Adipose tissue (tissue), 3 donors: ENCODE measurements around the gene CBFA2T3. TPM values are rescaled to one million over a fixed set of nuclear protein-coding genes. Genes with fewer than 3 reads are reported as not detected.

Experiments
- H3K27ac ChIP-seq: one replicate; pipeline ENCODE4 v1.5.1; 2013; ENCODE audit warnings: low read depth, low read length
- WGBS, 3 donors: extraction: QIAGEN DNeasy Blood & Tissue Kit; methylation state at CpG; one replicate each; pipeline ENCODE4 v1.1.7; 2013; 5-methylcytosine and 5-hydroxymethylcytosine counted together
- polyA plus RNA-seq, 3 donors: library from polyadenylated mRNA; stranded (reverse); fragments of 200-250 nt; gene quantifications; one replicate each; pipeline ENCODE4 v1.2.3, GENCODE V29; 2013
- donor health status: healthy with polysubstance abuse.
- donor health status: Bipolar disorder and iron deficiency.
- donor health status: healthy.

CBFA2T3 gene
- polyA plus RNA-seq, 3 donors = 7.7 to 19.6 (median 10.7) TPM

DNA sequence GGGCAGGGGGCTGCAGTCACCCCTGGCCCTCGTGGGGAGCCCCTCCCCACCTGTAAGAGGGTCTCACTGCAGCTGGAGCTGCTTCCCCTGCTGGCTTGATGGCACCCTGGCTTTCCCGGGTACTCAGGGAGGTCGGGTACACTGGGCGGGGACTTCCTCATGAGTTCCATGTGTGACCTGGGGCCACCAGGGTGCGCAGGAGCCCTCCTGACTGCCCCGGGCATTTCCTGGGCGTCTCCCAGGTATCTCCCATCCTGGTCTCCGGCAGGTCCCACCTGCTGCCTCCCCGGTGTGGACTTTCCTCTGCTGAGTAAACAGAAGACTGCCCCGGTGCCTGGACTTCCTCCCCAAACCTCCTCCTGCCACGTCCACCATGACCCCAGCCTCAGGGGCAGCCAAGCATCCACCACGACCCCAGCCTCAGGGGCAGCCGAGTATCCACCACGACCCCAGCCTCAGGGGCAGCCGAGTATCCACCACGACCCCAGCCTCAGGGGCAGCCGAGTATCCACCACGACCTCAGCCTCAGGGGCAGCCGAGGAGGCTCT, 40.9 kb downstream of the CBFA2T3 start:
- H3K27ac ChIP-seq = no peak overlapping the region
- 21 to 27% (median 26%) methylated on average over 19 of the region's 19 CpGs for WGBS, 3 donors

DNA sequence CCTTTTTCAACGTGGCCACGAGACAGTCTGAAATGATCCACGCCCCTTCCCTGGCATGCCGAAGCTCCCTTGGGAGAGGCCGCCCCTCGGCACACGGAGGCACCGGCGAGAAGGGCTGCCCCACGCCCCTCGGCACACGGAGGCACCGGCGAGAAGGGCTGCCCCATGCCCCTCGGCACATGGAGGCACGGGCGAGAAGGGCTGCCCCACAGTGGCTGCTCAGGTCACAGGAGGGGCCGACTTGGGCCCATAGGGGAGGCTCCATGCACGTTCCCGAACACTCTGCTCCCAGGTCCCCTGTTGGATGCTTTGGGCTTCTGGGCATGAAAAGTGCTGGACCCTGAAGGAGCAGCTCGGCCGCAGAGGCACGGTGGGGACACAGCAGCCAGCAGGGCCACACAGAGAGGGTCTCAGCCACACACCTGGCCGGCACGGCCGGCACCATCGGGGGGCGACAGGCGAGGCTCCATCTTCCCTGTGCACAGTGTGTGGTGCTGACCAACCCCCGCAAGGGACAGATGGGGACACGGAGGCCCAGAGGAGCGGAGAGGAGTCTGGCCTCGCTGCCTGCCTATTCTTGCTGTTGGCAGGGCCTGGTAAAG, 42.8 kb downstream of the CBFA2T3 start:
- H3K27ac ChIP-seq = no peak overlapping the region
- 71 to 83% (median 80%) methylated on average over 25 to 33 of the region's 33 CpGs for WGBS, 3 donors

DNA sequence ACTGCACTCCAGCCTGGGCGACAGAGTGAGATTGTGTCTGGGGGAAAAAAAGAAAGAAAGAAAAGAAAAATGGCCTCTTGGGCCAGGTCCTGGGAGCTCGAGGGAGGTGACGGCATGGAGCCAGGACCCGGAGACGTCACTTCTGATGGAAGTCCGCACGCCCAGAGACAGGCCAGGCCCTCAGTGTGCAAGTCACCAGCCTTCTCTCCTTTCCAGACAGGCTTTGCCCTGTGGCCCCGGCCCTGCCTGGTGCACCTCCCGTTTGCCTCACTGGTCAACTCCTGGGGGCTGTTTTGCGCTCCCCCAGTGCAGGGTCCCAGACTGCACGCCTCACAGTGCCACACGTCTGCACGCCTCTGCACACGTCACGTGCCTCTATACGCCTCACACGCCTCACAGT, 44.1 kb downstream of the CBFA2T3 start:
- 86 to 92% (median 87%) methylated on average over 16 to 17 of the region's 17 CpGs for WGBS, 3 donors
- H3K27ac ChIP-seq = no peak overlapping the region

DNA sequence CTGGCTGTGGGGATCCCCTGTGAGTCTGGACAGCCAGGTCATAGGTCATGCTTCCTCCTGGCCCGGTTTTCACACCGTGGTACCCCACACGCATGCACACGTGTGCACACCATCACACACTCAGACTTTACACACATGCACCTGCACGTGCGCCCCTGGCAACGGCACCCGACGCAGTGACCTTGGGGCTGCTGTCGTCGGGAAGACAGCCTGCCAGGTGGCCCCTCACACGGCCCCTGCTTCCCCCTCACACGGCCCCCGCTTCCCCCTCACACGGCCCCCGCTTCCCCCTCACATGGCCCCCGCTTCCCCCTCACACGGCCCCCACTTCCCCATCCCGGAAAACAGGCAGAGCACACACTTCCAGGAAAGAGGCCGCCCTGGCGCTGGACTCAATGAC, 45.1 kb downstream of the CBFA2T3 start:
- 35 to 67% (median 59%) methylated on average over 18 to 21 of the region's 21 CpGs for WGBS, 3 donors
- no peak overlapping the region for H3K27ac ChIP-seq

DNA sequence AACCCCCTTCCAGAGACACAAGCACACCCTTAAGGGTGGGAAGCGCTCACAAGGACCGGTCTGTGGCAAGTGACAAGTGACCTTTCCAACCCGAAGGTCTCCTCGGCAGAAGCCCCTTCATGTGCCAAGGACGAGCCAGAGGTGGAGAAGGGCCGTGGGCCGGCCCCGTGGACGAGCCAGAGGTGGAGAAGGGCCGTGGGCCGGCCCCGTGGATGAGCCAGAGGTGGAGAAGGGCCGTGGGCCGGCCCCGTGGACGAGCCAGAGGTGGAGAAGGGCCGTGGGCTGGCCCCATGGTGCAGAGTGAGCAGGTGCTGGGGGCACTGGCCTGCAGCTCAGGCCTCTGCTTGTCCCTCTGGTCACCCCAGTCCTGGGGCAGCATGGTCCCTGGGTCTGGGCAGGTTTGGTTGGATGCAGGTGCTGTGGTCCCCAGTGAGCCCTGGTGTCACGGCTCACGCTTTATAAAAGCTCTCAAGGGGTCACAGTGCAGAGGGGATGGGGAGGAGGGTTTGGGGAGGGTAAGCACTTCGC, 45.6 kb downstream of the CBFA2T3 start:
- WGBS, 3 donors = 83 to 89% (median 87%) methylated on average over 18 to 20 of the region's 20 CpGs

DNA sequence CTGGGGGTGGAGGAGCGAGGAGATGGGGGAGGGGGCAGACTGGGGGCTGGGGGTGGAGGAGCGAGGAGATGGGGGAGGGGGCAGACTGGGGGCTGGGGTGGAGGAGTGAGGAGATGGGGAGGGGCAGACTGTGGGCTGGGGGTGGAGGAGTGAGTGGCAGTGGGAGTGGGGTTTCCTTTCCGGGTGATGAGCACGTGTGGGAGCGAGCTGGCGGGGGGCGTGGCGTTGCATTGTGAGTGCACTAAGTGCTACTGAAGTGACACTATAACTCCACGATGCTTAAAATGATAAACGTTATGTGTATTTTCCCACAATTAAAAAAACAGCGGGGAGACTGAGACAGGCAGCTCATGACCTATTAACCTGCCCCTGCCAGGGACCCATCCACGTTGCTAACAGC, 46.3 kb downstream of the CBFA2T3 start:
- 67 to 86% (median 82%) methylated on average over 11 to 12 of the region's 12 CpGs for WGBS, 3 donors
- H3K27ac ChIP-seq = no peak overlapping the region

More for the DNA sequence above, 45.6 kb downstream of the CBFA2T3 start:
- no peak overlapping the region for H3K27ac ChIP-seq

DNA sequence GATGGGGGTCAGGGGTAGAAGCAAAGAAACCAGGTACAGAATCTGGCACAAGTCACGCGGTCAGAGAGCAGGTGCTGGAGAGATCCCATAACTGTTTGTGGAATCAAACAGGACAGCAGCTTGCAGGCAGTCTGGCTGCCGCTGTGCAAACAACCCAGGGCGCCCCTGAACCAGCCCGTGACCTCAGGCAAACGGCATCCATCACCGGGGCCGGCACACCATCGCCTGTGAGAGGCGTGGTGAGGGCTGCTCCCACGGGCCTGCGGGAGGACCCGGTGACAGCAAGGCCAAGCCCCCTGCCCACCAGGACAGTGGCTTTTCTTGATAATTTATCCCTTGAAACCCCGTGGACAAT, 47.9 kb downstream of the CBFA2T3 start:
- no peak overlapping the region for H3K27ac ChIP-seq
- 29 to 74% (median 74%) methylated on average over 14 of the region's 14 CpGs for WGBS, 3 donors

DNA sequence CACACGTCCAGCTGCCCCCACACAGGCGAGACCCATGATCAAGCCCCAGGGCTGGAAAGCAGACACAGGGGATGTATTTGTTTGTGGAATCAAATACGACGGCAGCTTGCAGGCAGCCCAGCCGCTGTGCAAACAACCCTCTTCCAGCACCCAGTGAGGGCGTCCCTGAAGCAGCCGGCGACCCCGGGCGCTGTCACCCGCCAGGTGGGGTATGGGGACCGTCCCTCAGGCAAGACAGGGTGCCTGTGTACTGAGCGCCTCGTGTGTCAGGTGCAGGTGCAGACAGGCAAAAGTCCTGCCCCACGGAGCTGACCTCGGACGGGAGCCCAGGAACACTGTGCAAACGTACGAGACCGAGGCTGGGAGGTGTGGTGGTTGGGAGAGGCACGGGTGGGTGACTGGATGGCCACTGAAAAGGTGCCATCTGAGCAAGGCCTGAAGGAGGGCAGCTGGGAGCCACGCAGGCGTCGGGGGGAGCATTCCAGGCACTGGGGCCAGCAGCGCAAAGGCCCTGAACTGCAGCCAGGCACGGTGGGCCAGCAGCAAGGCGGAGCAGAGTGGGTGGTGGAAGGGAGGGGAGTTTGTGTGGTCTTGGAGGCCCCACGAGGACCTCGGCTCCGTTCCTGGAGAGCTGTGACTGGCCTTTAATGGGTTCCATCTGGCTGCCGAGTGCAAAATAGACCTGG, 48.5 kb downstream of the CBFA2T3 start:
- H3K27ac ChIP-seq = no peak overlapping the region
- 25 to 77% (median 70%) methylated on average over 31 of the region's 31 CpGs for WGBS, 3 donors

DNA sequence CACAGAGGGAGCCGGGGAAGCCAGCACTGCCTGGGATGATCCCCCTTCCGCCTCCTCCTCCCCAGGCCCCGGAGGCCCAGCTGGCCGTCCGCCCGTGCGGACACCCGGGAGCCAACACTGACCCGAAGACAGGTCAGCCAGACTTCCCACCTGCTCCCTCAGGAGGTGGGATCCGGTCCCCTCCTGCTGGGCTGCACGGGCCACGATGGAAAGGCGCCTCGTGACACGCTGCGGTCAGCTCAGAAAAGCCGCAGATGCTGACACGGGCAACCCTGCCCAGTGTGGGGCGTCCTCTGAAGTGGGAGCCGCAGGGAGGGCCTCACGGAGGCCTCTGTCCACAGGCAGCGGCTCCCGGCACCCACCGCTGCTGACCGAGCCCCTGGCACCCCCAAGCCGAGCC, 49.3 kb downstream of the CBFA2T3 start:
- 79 to 91% (median 89%) methylated on average over 21 to 26 of the region's 26 CpGs for WGBS, 3 donors
- H3K27ac ChIP-seq = no peak overlapping the region

DNA sequence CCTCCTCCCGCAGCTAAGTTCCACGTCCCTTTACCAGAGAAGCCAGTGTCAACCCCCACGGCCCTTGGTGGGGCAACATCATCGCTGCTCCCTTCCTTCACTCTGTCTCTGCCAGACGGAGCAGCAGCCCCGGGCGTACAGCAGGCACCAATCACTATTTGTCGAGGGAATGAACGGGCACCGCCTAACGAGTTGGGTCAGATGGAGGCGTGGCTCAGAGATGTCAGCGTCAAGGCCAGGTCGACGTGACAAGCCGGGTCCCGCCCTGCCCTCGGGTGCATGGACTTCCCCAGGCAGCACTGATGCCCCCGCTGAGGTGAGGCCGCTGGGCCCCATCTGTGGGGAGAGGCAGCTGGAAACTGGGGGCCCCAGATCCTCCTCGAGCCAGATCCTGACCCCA, 50.0 kb downstream of the CBFA2T3 start:
- no peak overlapping the region for H3K27ac ChIP-seq
- WGBS, 3 donors = 44 to 83% (median 82%) methylated on average over 21 of the region's 21 CpGs

DNA sequence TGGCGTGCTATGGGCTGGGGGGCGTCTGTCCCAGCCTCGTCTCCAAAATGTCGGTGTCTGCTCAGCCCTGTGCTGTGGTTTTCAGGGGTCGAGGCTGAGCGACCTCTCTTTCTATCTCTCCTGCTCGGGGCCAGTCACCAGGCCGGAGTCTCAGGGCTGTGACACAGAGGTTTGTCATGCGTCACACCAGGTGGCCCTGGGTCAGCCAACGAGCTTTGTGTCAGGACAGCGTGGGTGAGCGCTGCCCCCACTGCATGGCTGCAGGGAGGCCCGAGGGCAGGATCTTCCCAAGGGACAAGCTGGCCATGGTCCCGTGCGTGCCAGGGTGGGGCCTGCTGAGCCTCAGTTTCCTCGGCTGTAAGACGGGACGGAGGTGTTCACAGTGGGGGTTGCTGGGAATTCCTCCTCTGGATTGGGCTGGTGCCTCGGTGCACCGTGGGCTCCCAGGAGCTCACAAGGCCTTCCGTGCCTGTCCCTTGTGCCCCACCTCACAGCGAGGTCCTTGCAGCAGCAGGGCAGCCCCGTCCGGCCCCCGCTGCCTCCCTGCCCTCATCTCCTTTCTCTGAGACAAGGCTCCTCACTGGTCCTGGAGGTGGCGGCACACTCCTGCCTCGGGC, 50.5 kb downstream of the CBFA2T3 start:
- 62 to 93% (median 91%) methylated on average over 27 of the region's 27 CpGs for WGBS, 3 donors

DNA sequence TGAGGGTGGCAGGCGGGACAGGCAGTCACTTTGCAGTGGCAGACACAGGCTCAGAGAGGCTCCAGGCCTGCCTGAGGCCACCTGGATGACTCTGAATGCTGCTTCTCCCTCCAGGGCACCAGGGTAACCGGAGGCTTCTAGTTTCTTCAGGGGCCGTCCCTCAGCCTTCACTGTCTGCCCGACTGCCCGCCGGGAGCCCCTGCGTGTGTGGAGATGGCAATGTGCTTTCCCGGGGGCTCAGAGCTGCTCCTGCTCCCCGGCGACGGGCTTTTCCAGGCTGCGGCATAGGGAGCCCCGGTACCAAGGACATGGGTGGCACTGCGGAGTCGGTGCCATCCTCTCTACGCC, 51.5 kb downstream of the CBFA2T3 start:
- 66 to 91% (median 90%) methylated on average over 16 of the region's 16 CpGs for WGBS, 3 donors
- H3K27ac ChIP-seq = no peak overlapping the region

More for the DNA sequence above, 50.5 kb downstream of the CBFA2T3 start:
- no peak overlapping the region for H3K27ac ChIP-seq

DNA sequence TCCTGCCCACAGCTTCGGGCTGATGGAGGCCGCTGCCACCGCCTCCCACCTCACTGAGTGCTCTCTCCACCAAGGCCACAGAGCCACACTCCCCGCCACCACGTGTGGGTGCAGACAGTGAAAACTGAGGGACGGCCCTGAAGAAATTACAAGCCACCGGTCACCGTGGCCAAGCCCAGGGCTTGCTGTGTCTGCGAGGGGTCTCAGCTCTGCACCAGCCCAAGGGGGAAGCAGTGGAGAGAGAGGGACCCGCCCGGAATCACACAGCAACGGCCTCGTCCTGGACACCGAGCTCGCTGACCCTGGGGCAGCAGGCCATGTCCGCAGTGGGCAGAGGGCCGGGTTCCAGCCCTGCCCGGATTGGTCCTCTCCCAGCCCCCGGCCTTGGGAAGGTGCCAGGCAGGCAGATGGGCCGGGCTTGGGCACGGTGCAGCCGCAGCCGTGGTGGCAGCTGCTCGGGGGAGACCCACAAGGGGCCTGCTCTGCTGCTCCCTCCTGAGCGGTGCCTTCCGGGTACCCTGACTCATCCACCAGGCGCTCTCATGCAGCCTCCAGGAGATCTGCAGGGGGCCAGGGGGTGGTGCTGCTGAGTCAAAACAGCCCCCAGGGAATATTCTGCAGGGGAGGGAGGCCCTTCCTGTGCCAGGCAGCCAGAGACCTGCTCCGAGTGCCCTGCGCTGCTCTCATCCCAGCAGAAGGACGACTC, 52.0 kb downstream of the CBFA2T3 start:
- no peak overlapping the region for H3K27ac ChIP-seq
- WGBS, 3 donors = 32 to 62% (median 50%) methylated on average over 24 to 30 of the region's 30 CpGs

DNA sequence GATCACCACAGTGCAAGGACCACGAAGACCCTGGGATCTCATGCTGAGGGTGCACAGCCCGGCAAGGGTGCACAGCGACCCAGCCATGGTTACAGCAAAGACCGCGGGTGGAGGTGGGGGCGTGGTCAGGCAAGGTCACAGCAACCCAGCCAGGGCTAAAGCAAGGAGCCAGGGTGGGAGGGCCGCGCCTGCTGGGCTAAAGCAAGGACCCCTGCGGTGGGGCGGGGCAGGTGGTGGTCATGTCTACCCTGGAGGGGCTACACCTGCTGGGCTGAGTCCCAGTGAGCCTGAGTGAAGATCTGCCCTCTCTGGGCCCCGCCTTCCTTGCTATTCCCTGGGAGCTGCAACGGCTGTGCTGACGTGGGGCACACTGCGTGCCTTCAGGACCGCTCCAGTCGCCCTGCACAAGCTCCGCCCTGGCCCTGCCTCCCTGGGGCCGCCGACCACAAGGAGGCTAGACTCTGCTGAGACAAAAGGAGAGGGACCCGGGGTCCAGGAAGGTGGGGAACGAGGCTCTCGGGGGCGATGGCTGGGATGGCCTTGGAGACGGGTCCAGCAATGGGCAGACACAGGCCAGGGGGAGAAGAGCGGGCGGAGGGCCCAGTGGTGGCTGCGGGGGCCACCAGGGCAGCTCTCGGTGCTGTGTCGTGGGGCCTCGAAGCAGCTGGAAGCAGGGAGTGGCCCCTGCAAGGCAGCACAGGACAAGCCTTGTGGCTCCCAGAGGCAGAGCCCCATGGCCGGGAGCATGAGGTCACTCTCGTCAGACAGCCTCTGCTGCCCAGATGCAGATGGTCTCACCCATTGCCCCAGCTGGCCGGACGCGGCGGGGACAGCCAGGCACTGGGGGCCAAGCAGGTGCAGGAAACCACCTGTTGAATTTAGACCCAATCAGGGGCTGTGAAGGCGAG, 52.8 kb downstream of the CBFA2T3 start:
- 38 to 90% (median 81%) methylated on average over 36 to 37 of the region's 37 CpGs for whole genome bisulfite sequencing, 3 donors
- H3K27ac ChIP-seq = no peak overlapping the region

DNA sequence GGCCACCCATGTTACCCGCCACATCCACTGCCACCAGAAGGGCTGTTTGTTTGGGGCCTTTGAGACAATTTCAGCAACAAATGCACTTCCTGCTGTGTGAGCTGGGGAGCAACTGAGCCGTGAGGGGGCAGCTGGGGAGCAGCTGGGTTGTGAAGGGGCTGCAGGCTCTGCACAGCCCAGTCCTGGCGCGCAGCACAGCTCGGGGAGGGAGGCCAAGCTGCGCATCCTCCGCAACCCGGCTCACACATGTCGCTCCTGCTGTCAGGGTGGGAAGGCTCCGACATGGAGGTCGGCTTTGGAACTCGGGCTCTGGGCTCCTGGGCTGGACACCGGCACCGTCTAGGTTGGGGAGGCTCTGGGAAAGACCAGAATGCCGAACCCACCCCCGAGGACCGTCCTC, 53.6 kb downstream of the CBFA2T3 start:
- WGBS, 3 donors = 75 to 86% (median 76%) methylated on average over 17 of the region's 17 CpGs
- H3K27ac ChIP-seq = no peak overlapping the region

DNA sequence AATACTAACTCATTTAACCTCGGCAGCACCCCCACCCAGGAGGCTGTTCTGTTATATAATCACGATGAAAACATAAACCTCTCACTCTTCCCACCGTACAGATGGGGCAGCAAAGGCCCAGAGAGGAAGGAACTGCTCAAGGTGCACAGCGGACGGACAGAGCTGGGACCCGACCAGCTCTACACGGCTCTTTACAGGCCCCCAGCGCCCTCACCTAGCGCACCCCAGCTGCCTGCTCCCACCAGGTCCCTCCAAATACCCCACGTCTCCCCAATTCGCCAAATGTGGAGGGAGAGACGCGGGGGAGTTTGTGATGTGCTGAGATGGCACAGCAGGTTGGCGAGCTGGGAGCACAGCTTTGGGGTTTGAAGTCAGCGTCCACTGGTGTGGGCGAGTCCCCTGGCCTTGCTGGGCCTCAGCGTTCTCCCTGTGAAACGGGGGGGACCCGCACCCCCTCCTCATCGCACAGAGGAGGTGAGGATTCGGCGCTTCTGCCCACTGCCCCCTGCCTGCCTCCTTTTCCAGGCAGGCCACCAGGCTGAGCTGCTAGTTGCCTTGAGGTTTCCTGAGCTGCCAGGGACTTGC, 54.1 kb downstream of the CBFA2T3 start:
- 72 to 80% (median 78%) methylated on average over 22 of the region's 22 CpGs for WGBS, 3 donors

DNA sequence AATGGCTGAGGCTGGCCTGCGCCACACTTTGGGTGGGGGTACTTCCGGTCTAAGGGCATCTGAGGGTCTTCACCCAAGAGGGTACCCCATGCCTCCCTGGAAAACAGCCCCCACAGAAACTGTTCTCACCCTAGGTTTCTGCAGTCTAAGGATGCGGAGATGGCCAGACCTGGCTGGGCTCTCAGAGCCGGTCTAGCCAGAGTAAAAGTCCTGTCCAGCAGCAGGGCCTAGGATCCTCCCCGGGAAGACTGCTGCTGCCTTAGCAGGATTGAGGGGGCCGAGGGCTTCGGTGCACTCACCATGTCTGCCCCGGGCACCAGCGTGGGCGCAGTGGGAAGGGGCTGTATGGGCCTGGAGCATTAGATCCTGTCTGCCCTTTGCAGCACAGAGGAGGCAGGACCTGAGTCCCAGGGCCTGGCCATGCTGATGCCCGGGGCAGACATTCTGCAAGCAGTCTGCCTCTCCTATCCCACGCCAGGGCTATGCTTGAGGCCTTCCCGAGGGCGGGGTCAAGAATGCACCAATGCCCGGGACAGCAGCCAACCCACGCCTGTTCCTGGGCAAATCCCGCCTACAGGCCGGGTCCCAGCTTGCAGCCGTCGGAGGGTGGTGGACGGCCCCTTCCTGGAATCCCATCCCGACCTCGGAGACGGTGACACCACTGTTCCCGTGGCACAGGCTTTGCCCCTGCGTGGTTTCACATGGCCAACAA, 54.7 kb downstream of the CBFA2T3 start:
- WGBS, 3 donors = 32 to 39% (median 37%) methylated on average over 26 of the region's 26 CpGs
- no peak overlapping the region for H3K27ac ChIP-seq

More for the DNA sequence above, 54.1 kb downstream of the CBFA2T3 start:
- no peak overlapping the region for H3K27ac ChIP-seq
